HG03521 (cell line): Measurements from ENCODE around the gene MED13.

Experiments used
- ATAC-seq: cut with Tn5 transposase; IDR thresholded peaks from one replicate; pipeline ENCODE4 v1.9.1; 2021; ENCODE audit warnings: mild to moderate bottlenecking, moderate library complexity; ENCODE audit not compliant: unreplicated experiment

The MED13 gene, protein sequence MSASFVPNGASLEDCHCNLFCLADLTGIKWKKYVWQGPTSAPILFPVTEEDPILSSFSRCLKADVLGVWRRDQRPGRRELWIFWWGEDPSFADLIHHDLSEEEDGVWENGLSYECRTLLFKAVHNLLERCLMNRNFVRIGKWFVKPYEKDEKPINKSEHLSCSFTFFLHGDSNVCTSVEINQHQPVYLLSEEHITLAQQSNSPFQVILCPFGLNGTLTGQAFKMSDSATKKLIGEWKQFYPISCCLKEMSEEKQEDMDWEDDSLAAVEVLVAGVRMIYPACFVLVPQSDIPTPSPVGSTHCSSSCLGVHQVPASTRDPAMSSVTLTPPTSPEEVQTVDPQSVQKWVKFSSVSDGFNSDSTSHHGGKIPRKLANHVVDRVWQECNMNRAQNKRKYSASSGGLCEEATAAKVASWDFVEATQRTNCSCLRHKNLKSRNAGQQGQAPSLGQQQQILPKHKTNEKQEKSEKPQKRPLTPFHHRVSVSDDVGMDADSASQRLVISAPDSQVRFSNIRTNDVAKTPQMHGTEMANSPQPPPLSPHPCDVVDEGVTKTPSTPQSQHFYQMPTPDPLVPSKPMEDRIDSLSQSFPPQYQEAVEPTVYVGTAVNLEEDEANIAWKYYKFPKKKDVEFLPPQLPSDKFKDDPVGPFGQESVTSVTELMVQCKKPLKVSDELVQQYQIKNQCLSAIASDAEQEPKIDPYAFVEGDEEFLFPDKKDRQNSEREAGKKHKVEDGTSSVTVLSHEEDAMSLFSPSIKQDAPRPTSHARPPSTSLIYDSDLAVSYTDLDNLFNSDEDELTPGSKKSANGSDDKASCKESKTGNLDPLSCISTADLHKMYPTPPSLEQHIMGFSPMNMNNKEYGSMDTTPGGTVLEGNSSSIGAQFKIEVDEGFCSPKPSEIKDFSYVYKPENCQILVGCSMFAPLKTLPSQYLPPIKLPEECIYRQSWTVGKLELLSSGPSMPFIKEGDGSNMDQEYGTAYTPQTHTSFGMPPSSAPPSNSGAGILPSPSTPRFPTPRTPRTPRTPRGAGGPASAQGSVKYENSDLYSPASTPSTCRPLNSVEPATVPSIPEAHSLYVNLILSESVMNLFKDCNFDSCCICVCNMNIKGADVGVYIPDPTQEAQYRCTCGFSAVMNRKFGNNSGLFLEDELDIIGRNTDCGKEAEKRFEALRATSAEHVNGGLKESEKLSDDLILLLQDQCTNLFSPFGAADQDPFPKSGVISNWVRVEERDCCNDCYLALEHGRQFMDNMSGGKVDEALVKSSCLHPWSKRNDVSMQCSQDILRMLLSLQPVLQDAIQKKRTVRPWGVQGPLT (N-terminal part only)

DNA sequence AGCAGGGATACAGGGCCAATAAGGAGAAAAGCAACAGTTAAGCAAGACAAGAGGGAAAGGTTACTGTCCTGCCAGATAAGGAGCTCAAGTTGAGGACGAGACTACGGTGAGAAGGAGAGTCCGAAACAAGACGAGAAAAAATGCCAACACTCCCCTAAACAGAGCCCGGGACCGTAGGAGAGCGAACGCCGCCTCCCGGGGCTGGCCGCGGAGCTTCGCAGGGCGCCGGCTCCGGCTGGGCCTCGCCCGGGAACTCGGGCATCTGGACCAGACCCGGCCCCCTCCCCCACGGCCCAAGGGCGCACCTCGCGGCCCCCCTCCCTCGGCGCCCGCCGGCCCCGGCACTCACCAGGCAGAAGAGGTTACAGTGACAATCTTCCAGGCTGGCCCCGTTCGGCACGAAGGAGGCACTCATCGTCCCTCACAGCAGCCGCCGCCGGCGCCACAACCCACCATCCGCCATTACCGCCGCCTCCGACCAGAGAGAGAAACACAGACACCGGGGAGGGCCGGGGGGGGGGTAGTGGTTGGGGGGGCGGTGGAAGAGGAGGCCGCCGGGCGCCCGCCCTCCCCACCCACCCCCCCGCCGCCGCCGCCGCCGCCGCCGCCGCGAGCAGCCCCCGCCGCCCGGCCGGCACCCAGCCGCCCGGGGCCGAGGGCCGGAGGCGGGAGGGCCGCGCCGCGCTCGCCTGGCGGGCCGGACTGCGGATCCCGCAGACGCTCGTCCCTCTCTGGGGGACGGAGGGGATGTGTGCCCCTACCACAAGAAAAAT lies at the start of gene MED13:
MED13 (minus strand) TSS at position 488 of the 773 bp plus-strand sequence; CDS start at position 415, 73 bp downstream.
- ATAC-seq: peak; percentile 27

DNA sequence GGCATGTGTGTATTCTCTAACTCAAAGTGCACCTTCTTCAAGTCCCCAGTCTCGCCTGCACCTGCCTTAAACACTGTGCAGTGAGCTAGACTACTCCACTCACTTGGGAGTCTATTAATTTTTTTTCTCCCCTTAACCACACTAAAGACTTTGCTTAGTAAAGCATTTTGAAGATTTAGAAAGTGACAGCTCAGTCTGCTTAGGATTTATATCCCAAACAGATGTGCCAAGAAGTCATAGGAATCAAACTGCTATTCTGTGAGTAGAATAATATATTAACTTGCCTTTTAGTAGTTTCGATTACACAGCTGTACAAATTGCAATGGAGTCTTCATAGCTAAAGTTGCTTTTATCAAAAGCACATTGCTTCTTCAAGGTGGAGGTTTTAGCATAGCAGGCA lies 47.2 kb upstream of the MED13 start:
- no peak for ATAC-seq

DNA sequence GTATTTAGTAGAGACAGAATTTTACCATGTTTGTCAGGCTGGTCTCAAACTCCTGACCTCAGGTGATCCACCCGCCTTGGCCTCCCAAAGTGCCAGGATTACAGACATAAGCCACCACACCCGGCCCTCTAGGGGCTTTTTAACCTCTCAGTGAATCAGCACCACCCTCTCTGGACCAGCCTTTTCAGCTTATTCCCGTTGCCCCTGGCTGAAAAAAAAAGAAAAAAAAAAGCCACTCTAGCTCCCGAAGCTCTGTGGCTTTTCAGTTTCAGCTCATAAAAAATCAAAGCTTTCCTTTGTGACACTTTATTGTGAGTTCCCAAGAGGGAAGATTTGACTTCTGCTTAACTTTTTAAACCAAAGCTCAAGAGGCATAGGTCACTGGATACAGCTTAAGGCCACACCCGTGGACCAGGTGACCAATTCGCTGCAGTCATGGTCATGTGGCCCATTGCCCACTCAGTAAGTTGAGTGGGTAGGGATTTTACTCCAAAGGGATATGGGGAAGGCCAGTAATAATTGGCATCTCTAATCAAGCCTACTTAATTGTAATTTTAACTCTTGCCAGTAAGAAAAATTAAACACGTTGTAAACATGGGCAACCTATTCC lies 46.6 kb upstream of the MED13 start:
- no peak for ATAC-seq

DNA sequence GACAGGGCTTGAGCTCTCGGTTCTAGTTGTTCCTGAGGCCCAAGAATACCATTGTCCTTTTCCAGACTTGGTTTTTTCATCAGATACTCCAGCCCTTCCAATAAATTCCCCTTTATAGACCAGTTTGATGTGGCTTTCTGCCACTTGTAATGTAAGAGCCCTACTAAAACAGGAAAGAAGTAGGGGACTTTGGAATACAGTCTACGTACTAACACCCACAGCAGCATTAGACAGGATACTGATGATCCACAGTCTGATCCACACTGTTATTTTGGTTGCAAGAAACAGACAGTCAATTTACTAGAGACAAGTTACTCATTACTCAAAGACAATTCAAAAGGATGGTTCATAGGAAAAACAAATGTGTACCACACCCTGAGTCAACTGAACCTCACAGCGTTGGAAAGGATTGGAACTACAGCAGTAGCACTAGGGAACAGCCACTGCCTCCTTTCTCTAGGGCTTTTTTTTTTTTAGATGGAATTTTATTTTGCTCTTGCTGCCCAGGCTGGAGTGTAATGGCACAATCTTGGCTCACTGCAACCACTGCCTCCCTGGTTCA lies 45.9 kb upstream of the MED13 start:
- ATAC-seq: no peak

DNA sequence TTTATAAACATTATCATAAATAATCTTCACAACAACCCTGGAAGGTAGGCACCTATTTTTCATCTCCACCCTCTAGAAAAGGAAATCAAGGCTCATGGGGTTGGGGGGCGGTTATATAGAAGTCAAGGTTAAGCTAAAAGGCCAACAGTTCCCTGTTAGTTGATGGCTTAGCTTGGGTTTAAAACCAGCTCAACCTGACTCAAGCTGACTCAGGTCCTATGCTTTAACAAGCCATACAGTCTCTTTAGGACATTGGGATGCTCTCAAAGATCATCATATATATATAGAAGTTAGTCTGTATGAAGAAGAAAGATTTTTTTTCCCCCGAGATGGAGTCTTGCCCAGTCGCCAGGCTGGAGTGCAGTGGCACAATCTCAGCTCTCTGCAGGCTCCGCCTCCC lies 44.8 kb upstream of the MED13 start:
- ATAC-seq: no peak

DNA sequence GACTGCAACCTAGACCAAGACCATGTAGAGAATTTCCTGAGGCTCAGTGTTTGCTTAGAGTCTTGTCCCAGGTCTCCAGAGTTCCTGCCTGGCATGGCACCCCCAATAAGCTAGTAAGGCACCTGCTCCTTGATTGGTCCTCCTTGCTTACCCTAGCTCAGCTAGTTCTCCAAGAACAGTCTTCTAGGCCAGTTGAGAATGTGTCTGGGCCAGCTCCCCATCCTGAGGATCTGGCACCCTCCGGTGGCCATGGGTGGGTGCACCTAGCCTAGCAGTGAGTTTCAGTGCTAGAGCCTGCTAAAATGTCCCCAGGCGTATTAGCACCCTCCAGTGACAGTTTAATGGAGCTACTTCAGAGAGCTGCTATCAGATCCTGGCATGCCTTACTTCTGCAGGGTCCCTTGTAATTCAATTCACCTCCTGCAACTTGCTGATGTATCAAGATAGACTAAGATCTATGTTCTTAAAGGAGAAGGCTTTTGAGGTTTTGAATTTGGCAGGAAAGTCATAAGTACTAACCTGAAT lies 44.4 kb upstream of the MED13 start:
- ATAC-seq: peak; percentile 98

DNA sequence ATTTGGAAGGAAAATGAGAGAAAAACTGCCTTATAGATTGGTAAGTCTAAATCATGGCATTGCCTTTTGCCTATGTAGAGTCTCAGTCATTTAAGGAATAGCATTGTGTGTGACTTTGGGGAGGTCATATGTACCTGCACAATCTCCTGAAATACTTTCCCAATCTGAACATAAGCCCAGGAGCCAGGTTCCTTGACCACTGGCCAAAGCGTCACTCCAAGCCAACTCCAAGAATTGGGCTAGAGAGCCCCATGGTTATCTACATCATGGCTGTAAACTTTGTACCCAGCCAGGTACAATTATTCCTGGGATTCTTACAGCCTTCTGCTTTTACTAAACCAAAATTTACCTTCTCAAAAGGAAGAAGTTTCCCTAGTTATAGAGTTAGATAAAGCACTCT lies 40.8 kb upstream of the MED13 start:
- no peak for ATAC-seq

DNA sequence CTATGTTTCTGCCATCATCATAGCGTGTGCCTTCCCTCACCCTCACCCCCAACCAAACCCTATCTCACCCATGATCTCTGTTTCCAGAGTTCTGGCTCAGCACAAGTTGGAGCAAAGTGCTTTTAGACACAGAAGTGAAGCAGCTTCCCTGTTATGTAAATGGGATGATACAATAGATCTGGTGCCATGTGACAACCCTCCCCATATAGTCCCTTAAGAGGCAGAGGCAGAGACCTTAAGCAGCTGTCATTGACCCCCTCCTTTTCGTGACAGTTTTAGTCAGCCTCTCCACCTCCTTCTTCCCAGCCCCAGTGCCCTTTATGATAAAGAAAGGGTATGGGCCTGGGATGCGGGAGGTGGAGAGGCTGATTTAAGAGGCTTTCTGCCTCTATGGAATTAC lies 40.3 kb upstream of the MED13 start:
- no peak for ATAC-seq

DNA sequence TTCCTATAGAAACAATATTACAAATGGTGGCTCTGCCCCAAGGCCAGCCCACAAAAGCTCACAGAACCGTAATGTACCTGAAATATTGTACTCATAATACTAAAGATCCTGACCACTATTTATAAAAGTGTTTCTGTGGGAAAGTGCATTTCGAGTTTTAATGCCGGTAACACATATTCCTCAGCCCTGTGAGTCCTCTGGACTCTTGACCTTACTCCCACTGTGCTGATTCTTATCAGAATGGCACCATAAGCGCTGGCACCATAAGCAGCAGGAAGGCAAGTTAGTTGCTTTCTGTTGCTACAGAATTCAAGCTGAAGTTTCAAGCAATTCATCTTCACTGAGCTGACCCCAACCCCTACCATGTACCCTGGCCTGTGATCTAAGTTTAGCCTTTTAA lies 36.4 kb upstream of the MED13 start:
- no peak for ATAC-seq

DNA sequence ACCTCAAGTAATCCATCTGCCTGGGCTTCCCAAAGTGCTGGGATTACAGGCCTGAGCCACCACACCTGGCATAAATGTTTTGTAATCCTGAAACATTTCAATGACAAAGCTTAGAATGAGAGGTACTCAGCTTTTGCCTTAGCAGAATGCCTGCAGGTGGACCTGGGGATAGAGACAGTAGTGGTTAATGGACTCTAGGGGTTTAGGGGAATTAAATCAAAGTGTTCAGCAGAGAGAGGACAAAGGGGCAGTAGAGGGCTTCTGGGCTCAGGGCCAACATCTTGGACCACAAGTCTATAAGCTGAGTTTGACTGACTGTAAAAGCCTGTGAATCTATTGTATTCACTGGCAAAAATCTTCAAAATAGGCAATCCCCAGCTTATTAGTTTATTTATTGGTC lies 36.0 kb upstream of the MED13 start:
- no peak for ATAC-seq

DNA sequence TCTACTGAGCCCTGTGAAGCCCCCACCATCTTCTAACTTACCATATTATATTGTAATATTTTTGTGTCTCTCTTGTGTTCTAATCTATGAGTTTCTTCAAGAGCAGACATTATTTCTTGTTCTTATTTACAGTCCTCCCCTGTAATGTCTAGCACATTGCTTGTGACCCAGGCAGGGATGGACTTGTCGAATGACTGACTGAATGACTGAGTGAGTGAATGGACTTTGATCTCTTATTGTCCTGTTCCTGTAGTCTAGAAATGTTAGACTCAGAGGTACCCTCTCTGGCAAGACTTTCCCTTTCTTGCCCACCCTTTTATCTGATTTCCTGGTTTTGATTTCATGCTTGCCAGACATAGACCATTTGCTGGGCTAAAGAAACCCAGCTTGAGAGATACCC lies 35.0 kb upstream of the MED13 start:
- no peak for ATAC-seq

DNA sequence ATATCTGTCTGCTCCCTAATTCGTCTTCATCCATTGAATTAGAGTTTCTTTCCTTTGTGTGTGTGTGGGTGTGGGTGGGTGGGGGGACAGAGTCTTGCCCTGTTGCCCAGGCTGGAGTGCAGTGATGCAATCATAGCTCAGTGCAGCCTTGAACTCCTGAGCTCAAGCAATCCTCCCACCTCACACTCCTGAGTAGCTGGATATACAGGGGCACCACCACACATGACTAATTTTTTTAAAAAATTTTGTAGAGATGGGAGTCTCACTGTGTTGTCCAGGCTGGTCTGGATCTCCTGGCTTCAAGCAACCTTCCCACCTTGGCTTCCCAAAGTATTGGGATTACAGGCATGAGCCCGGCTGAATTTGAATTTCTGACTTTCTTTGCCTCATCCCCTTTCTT lies 34.5 kb upstream of the MED13 start:
- ATAC-seq: no peak

DNA sequence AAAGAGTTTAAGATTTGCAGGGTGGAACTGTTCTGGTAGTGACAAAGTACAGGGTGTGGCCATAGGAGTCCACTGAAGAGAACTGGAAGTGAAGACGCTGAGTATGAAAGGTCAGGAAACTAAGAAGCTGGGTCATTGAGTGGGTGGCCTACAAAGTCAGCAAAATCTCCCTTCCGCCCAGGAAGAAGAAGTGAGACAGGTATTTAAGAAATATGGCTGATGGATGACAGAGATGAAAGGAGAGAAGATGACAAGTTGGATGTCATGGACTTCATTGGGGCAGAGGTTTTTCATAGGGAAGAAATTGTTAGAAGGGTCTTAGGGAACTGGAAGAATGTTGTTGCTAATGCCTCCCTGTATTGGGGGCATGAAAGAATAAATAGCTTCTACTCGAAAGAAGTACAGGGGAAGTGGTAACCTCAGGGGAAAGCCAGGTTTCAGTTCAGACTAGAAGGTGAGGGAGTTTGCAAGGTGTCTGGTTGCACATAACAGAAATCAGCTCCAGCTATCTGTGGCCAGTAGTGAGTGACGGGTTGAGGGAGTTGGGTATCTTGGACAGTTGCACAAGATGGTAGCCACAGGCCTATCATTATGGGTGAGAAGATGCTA lies 33.6 kb upstream of the MED13 start:
- peak; percentile 88 for ATAC-seq

DNA sequence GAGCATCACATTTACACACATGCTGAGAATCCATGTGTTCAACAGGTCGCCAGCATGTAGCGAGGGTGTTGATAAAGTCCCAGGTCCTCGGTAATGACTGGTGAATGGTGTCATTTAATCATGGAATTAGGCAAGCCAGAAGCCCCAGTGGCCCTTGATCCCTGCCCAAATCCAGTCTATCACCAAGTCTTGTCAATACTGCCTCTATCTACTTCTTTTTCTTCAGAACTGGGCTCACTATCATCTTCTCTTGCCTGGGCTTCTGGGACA lies 31.3 kb upstream of the MED13 start:
- ATAC-seq: no peak

DNA sequence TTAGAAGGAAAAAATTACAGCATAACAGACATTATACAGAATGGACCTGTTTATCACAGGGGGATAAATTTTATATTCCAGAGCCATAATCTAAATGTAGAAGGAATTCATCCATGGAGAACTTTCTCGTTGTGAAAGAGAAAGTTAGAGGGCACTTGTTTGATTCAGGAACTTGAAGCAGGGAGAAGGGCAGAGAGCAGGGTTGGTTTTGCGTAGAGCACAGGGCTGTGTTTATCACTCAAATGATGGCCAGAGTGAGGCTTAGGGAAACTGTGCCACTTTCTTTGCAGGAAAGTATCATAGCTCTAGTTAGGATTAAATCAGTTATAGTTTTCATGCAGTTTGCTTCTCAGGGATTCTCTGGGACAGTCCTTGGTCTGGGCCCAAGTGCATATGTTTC lies 29.1 kb upstream of the MED13 start:
- ATAC-seq: no peak

DNA sequence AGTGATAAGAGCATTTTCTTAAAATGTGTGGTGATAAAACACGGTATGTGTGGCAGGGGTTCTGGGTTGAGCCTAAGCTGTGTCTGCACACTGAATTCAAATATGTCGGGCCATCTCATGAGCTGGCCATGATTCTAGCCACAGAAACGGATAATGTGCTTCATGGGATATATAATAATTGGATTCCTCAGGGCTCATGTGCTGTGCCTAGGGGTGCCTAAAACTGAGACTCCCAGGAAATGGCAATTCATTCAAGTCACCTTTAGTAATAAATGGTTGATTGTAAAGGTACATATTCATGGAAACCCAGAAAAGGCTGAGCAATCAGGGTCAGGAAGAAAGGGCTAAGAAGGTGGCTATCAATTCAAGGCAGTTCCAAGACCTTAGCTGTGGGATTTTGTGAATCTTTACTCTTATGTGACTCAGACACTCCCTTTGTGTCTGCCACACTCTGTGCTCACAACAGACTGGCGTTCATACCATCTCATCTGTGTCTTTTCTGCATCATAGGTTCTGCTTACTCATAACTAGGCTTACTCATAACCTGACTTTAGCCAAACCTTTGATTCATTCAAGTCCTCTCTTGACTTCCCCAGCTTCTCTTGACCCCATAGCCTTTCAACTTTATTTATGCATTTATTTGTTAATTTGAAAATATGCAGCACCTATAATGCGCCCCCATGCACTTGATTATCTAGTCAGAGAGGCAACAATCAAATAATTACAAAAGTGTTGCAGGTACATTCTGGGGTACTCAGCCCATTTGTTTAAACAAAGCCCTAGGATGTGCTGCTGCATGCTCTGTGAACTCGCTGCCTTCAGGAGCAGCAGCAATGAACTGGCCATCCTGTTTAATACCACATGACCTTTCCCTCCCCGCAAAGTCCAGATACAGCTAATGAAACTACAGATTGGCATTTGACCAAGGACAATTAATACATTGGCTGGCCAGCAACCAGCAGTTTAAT lies 28.4 kb upstream of the MED13 start:
- ATAC-seq: peak; percentile 93

DNA sequence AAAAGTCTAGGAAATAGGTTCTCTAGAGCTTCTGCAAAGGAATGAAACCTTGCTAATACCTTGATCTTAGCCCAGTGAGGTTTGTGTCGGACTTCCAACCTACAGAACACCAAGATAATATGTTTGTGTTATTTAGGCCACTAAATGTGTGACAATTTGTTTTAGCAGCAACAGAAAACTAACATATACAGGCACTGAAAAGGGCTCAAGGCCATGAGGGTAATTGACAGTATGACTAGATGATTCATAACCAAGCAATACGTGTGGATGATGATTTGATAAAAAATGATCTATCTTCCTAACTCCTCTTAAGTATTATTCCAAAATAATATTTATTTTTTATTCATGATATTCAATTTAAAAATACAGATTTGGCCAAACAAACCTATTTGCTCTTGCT lies 27.7 kb upstream of the MED13 start:
- no peak for ATAC-seq

DNA sequence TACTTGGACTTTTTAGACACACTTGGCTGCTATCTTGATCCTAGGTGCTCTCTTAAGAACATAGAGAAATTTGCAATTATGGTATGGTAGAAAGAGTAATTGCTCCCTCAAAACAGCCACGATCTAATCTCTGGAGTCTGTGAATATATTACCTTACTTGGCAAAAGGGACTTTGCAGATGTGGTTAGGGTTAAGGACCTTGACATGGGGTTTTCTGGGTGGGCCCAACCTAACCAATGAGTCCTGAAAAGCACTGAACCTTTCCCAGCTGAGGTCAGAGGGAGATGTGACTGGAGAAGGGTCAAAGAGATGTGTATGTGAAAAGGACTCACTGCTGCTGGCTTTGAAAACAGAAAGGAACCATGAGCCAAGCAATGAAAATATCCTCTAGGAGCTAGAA lies 26.7 kb upstream of the MED13 start:
- no peak for ATAC-seq
